Stimulated activated CD4-positive, alpha-beta T cell treated with anti-CD3 and anti-CD28 coated beads, Interleukin-2, amount 100 ng/mL, for 24 hours (primary cell): ENCODE results near the gene IARS2.
"Not testable (repeated sequence)": the region's sequence is repeated elsewhere in the genome, so short reads cannot be mapped to it uniquely, and the experiment has no call there.

Source experiments
- DNase-seq, 2 donors: peaks; one replicate each; pipeline ENCODE4 v3.0.0-alpha.2; 2020

The IARS2 gene

GRCh38 chr1:220169887-220170286 is 76.0 kb downstream of the IARS2 start:
- DNase-seq, result not testable (repeated sequence)

- no peak for DNase-seq
Measured at GRCh38 chr1:220170836-220171526, 77.0 kb downstream of the IARS2 start.

GRCh38 chr1:220176540-220176939 is 82.6 kb downstream of the IARS2 start:
- no peak for DNase-seq

- DNase-seq, result no peak
Measured at GRCh38 chr1:220182111-220182510, 88.2 kb downstream of the IARS2 start.

DNA sequence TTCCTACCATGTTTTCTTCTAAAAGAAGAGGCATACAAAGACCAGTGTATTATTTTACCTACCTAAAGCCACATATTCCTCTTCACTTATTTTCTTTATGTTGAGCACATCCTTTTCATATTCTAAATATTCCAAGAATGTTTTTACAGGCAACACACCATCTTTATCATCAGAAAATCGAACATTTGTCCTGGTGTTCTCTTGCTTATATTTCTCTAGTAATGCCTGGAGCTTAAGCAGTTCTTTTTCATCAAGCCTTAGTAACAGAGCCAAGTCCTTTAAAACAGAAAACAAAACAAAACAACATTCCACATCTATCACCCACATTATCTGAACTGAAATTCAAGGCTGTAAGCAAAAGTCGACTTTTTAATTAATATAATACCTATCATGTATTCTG is 88.7 kb downstream of the IARS2 start:
- no peak for DNase-seq

DNA sequence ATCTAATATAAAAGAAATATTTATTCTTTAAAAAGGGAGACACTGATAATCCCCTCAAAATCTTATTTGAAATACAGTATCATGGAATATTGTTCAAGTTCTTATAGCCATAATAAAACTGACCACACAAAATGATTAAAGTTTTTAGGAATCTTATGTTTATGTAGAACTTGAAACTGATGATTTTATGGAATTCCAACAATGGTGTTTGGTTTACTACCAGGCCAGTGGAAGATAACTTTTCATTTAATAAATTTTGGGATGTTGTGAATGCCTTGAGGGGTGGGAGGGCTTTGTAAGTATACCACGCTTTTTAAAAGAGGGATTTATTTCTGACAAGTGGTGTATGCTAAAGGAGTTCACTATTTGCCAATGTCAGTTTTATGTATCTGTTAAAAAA is 90.6 kb downstream of the IARS2 start:
- no peak for DNase-seq

DNA sequence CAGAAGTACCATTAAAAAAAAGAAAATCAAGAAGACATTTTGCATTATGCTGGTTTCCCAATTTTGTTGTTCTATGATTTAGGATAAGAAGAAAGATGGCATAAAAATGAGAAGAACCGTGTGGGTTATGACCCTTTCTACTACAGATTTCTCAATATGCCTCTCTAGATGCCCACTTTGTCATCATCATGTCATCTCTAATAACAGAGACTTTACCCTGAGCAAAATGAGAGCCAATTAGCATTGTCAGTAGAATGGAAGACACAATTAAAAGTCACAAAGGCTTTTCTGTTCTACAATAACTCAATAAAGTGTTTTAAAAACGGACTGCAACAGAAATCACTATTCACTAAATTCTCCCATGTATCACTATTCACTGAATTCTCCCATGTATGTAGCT is 92.8 kb downstream of the IARS2 start:
- DNase-seq, result no peak

- no peak for DNase-seq
Measured at GRCh38 chr1:220188538-220188937, 94.6 kb downstream of the IARS2 start.

GRCh38 chr1:220189750-220190347 is 95.9 kb downstream of the IARS2 start:
- DNase-seq, result no peak

- no peak for DNase-seq
Measured at GRCh38 chr1:220195701-220196100, 101.8 kb downstream of the IARS2 start.
